HG03060 (cell line): ENCODE results near the gene TEX48.

ENCODE experiments used
- ATAC-seq: cut with Tn5 transposase; IDR thresholded peaks from one replicate; pipeline ENCODE4 v1.9.1; 2021; ENCODE audit warnings: low read depth, moderate number of reproducible peaks; ENCODE audit not compliant: unreplicated experiment

Gene TEX48

DNA sequence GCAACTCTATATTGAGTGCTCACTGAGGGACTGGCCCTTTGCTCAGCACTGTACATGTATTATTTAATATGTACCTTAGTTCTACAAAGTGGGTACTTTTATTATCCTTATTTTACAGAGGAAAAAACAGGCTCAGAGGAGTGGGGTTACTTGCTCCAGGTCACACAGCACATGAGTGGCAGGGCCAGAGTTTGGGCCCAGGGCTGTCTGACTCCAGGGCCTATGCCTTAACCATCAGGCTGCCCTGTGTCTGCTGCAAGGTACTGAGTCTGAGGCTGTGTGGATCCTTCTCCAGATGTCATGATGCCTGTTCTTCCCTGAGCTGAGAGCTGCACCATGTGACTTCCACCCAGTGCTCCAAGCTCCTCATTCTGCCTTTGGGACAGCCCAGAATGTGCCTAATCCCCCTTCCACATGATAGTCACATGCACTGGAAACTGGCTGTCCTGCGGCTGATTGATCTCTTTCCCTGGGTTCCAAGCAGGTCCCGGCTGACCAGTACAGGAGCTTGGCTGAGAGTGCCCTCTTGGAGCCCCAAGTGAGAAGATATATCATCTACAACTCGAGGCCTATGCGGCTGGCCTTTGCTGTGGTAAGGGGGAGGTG, 55.5 kb downstream of the TEX48 start:
- no peak for ATAC-seq

DNA sequence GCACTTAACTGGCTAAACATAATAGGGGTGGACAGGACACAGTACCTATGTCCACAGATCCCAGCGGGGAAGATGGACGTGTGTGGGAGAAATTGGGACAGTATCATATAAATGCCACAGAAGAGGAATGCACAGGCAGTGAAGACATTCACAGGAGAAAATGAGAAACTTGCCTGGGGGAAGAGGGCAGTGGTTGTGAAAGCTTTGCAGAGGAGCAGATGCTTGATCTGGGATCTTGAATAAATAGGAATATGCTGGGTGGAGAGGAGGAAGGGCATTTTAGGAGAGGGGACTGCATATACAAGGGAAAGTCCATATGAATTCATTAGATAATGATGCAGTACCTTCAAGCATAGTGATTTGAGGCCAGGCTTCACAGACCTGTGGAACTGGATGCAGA, 57.3 kb downstream of the TEX48 start:
- ATAC-seq = no peak

DNA sequence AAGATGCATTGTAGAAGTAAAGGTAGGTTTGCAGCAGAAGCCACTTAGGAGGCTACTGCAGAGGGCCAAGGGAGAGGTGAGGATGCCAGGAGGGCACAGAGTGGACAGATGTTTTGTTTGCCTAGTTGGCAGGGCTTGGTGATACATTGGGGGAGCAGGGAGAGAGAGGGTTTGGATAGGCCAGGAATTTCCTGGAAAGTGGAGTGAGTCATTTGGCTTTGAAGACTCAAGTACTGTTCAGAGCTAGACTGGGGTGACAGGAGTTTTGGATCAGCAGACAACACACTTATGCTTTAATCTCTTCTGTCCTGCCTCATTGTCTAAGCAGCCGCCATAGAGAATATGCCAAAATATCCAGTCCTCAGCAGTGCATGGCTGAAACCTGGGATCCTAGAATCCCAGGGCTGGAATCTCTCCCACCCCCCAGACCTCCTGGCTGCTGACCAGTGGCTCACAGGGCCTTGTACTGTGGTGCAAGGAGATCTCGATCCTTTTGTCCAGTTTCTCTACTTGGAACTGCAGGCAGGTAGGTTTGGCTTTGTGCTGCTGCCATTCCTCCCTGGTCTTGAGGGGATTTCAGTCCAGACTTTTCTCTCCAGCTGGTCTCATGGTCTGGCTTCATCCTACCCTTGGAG, 59.9 kb downstream of the TEX48 start:
- ATAC-seq = no peak

DNA sequence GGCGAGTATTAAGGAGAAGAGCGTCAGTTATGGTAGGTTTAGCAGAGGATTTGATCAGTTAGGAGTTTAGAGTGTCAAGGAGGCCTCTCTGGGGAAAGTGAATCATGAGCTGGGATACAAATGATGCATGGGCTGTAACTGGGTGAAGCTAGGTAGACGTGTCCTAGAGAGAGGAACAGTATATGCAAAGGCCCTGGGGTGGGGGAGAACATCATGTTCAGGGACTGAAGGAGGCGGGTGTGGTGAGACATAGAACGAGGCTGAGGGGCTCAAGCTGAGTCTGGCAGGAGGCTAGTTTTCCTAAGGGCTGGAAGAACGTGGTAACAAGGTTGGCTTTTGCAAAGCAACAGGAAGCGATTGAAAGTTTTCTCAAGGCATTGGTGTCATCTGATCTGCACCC, 60.4 kb downstream of the TEX48 start:
- no peak for ATAC-seq

DNA sequence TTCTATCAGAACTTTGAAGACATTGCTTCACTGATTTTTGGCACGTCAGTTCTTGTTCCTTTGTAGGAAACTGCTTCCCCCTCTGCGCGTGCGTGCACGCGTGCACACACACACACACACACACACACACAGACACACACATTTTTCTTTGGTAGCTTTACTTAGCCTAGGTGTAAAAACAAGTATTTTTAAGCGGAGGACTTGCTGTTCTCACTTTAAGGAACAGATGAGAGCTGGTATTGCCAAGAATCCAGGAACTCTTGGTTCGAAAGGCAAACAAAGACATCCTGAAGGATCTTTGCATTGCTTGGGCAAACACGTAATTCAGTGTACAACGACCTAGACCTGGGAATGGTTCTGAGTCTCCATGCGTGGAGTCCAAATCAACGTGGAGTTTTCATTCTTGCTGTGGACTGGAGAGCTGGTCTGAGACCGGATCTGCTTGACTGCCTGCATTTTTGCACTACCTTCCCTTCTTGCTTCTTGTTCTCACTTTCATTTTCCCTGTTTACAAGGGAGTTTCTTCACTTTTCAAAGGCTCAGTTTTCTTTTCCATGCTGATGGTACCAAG, 62.7 kb downstream of the TEX48 start:
- no peak for ATAC-seq

DNA sequence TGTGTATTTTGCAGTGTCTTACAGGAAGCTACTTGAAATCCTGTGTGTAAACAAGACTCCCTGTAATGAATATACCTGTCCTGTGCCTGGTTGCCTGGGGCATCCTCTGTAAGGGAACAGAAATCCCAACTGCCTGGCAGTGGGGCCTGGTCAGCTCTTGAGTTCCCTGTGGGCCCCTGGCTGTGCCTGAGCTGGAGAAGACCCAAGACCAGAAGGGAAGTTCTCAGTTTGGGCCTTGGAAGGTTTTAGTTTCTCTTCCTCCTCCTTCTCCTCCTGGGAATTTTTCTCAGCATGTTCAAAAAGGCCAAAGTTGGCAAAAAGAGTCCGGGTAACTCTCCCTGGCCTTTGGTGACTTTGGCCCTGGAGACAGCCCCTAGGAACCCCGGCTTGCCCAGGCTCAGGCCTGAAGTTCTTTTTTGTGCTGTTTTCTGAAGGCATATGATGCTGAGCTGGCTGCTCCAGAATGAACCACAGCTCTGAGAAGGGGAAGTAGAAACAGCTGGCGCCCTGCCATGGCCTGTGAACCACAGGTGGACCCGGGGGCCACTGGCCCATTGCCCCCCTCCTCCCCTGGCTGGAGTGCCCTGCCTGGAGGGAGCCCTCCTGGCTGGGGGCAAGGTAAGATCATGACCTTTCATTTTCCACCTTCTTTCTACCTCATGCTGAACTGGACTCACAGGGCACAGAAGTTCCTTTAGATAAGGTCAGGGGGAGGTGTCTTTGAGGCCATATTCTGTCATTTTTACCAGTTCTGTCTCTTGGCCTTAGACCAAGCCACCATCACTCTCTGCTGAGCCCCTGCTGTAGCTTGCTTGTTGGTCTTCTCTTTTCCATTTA, 65.1 kb downstream of the TEX48 start:
- peak; percentile 72 for ATAC-seq
